22Rv1 (cell line): ENCODE measurements around the gene FAM83E.

Experiments used
- CTCF ChIP-seq: fragments of 450-650 bp; IDR thresholded peaks from 2 replicates; pipeline ENCODE4 v1.5.1; 2017; ENCODE audit warnings: mild to moderate bottlenecking
- ZFX ChIP-seq: fragments of 450-650 bp; IDR thresholded peaks from 2 replicates; pipeline ENCODE4 v1.6.1; 2017; ENCODE audit warnings: antibody characterized with exemption, borderline replicate concordance

GRCh38 chr19:48641850-48642249, 27.0 kb upstream of the FAM83E start:
- TF ChIP-seq ZFX (no peak), CTCF (no peak)
